ENCODE results near the gene RGL1.

DNA sequence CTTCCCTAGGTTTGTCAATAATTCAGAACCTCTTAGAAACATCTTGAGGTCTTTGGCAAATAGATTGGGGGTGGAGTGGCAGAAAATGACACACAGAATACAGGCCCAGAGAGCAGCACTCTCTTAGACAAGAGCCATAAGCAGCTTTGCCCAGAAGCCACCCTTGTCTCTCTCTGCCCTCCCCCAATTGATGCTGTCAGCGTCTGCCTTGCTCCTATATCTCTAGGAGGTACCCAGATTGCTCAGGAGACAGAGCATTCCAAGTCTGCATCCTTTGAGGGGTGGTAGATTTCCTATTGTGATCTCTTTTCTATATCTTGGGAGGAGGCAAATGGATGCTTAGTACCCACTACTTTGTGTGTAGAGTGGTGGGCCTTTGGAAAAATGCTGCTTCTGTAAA lies 1.8 kb downstream of the RGL1 start:
- TF ChIP-seq, protein P1, sequence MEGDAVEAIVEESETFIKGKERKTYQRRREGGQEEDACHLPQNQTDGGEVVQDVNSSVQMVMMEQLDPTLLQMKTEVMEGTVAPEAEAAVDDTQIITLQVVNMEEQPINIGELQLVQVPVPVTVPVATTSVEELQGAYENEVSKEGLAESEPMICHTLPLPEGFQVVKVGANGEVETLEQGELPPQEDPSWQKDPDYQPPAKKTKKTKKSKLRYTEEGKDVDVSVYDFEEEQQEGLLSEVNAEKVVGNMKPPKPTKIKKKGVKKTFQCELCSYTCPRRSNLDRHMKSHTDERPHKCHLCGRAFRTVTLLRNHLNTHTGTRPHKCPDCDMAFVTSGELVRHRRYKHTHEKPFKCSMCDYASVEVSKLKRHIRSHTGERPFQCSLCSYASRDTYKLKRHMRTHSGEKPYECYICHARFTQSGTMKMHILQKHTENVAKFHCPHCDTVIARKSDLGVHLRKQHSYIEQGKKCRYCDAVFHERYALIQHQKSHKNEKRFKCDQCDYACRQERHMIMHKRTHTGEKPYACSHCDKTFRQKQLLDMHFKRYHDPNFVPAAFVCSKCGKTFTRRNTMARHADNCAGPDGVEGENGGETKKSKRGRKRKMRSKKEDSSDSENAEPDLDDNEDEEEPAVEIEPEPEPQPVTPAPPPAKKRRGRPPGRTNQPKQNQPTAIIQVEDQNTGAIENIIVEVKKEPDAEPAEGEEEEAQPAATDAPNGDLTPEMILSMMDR (IDR thresholded peaks at IDR 0.05; ENCODE audit: low read length): no peak
- TF ChIP-seq EZH2 (IDR thresholded peaks at IDR 0.05; ENCODE audit: borderline replicate concordance, low read length): no peak
